ENCODE measurements around the gene BANK1.

Gene BANK1

GRCh38 chr4:101993002-101993841, 202.7 kb downstream of the BANK1 start:
- no peak overlapping the region for H2AFZ ChIP-seq (ENCODE audit: low read depth)
- no peaks in the 10 kb centered on the region for H3K36me3 ChIP-seq (ENCODE audit: insufficient read depth)
- no peaks in the 10 kb centered on the region; the same call in 1 of the 2 replicates for H3K27me3 ChIP-seq (ENCODE audit: insufficient read depth, low read depth)
- H3K4me2 ChIP-seq = no peak overlapping the region
- H3K79me2 ChIP-seq (ENCODE audit: insufficient read depth, low read depth) = no peaks in the 10 kb centered on the region
- no peaks in the 10 kb centered on the region for H3K4me1 ChIP-seq (ENCODE audit: low read depth, poor library complexity, severe bottlenecking)
- H4K20me1 ChIP-seq (ENCODE audit: insufficient read depth) = no peaks in the 10 kb centered on the region
- H3K27ac ChIP-seq = no peak overlapping the region
- H3K4me3 ChIP-seq (IDR thresholded peaks at IDR 0.05; ENCODE audit: insufficient read depth, low read depth, low read length) = no peak overlapping the region
- H3K9ac ChIP-seq = no peak overlapping the region
- TF ChIP-seq CTCF (conservative IDR thresholded peaks at IDR 0.05; ENCODE audit: low read depth, low read length) = no peak

GRCh38 chr4:101993842-101994775, 203.6 kb downstream of the BANK1 start:
- H3K79me2 ChIP-seq (ENCODE audit: insufficient read depth, low read depth) = no peaks in the 10 kb centered on the region
- no peak for TF ChIP-seq CTCF (conservative IDR thresholded peaks at IDR 0.05; ENCODE audit: low read depth, low read length)
- H3K9ac ChIP-seq = no peak overlapping the region
- H4K20me1 ChIP-seq (ENCODE audit: insufficient read depth) = no peaks in the 10 kb centered on the region
- H3K27ac ChIP-seq = no peak overlapping the region
- no peak overlapping the region for H3K4me2 ChIP-seq
- H3K4me3 ChIP-seq (IDR thresholded peaks at IDR 0.05; ENCODE audit: insufficient read depth, low read depth, low read length) = no peak overlapping the region
- H3K36me3 ChIP-seq (ENCODE audit: insufficient read depth) = no peaks in the 10 kb centered on the region
- H2AFZ ChIP-seq (ENCODE audit: low read depth) = no peak overlapping the region
- no peaks in the 10 kb centered on the region; the same call in 1 of the 2 replicates for H3K27me3 ChIP-seq (ENCODE audit: insufficient read depth, low read depth)
- H3K4me1 ChIP-seq (ENCODE audit: low read depth, poor library complexity, severe bottlenecking) = no peaks in the 10 kb centered on the region

- H3K4me2 ChIP-seq = no peak overlapping the region
- H3K9ac ChIP-seq = no peak overlapping the region
- H4K20me1 ChIP-seq (ENCODE audit: insufficient read depth) = no peaks in the 10 kb centered on the region
- TF ChIP-seq CTCF (conservative IDR thresholded peaks at IDR 0.05; ENCODE audit: low read depth, low read length) = no peak
- H3K4me1 ChIP-seq (ENCODE audit: low read depth, poor library complexity, severe bottlenecking) = no peaks in the 10 kb centered on the region
- no peaks in the 10 kb centered on the region for H3K27me3 ChIP-seq (ENCODE audit: insufficient read depth, low read depth)
- H3K79me2 ChIP-seq (ENCODE audit: insufficient read depth, low read depth) = no peaks in the 10 kb centered on the region
- no peak overlapping the region for H3K4me3 ChIP-seq (IDR thresholded peaks at IDR 0.05; ENCODE audit: insufficient read depth, low read depth, low read length)
- no peak overlapping the region for H3K27ac ChIP-seq
- H2AFZ ChIP-seq (ENCODE audit: low read depth) = no peak overlapping the region
- H3K36me3 ChIP-seq (ENCODE audit: insufficient read depth) = no peaks in the 10 kb centered on the region
Measured at GRCh38 chr4:102007959-102008425, 217.5 kb downstream of the BANK1 start.

- H3K4me3 ChIP-seq (IDR thresholded peaks at IDR 0.05; ENCODE audit: insufficient read depth, low read depth, low read length) = no peak overlapping the region
- TF ChIP-seq CTCF (conservative IDR thresholded peaks at IDR 0.05; ENCODE audit: low read depth, low read length) = no peak
- H3K27me3 ChIP-seq (ENCODE audit: insufficient read depth, low read depth) = no peaks in the 10 kb centered on the region
Measured at GRCh38 chr4:102008711-102009110, 218.2 kb downstream of the BANK1 start.

More at GRCh38 chr4:102008711-102009110, 218.2 kb downstream of the BANK1 start:
- Histone ChIP-seq H3K4me1 (ENCODE audit: low read depth, poor library complexity, severe bottlenecking) (no peaks in the 10 kb centered on the region), H3K79me2 (ENCODE audit: insufficient read depth, low read depth) (no peaks in the 10 kb centered on the region), H3K27ac (no peak overlapping the region), H4K20me1 (ENCODE audit: insufficient read depth) (no peaks in the 10 kb centered on the region), H3K36me3 (ENCODE audit: insufficient read depth) (no peaks in the 10 kb centered on the region), H3K9ac (no peak overlapping the region), H2AFZ (ENCODE audit: low read depth) (no peak overlapping the region), H3K4me2 (no peak overlapping the region)
